Gastrocnemius medialis (tissue), 4 donors: ENCODE data around the gene NIPSNAP3A. TPM values are rescaled to one million over a fixed set of nuclear protein-coding genes. Genes with fewer than 3 reads are reported as not detected.

Experiments
- ATAC-seq, 2 donors: fragments of 150-250 bp; one replicate each; pipeline ENCODE4 v1.9.1; 2016
- DNase-seq, 2 donors: peaks; one replicate each; pipeline ENCODE4 v3.0.0-alpha.2; 2019
- H3K27ac ChIP-seq, 4 donors: fragments of 200-600 bp; sonication (generic); 1 replicate in 1 of 4; 2 replicates in 3 of 4; pipeline ENCODE4 v1.5.1; 2016 to 2018; ENCODE audit warnings: mild to moderate bottlenecking in 2 of 4, moderate library complexity in 1 of 4
- H3K27me3 ChIP-seq, 3 donors: fragments of 200-600 bp; sonication (generic) in 2 of 3; 1 replicate in 1 of 3; 2 replicates in 2 of 3; pipeline versions ENCODE4 v1.5.1 to v1.6.0; 2016 to 2019; ENCODE audit warnings: mild to moderate bottlenecking in 1 of 3, moderate library complexity in 1 of 3
- H3K36me3 ChIP-seq, 2 donors: fragments of 200-600 bp; sonication (generic) in 1 of 2; one replicate each; pipeline ENCODE4 v1.5.1; 2017 to 2018
- H3K4me1 ChIP-seq, 2 donors: fragments of 200-600 bp; sonication (generic) in 1 of 2; one replicate each; pipeline ENCODE4 v1.5.1; 2016 to 2017; ENCODE audit warnings: mild to moderate bottlenecking in 2 of 2
- H3K4me3 ChIP-seq, 4 donors: fragments of 200-600 bp; sonication (generic) in 3 of 4; 1 replicate in 1 of 4; 2 replicates in 3 of 4; pipeline ENCODE4 v1.5.1; 2016 to 2019; ENCODE audit warnings: mild to moderate bottlenecking in 2 of 4
- H3K9me3 ChIP-seq, 3 donors: fragments of 200-600 bp; sonication (generic) in 2 of 3; 1 replicate in 1 of 3; 2 replicates in 2 of 3; pipeline ENCODE4 v1.5.1; 2016 to 2019
- CTCF ChIP-seq, 5 experiments: fragments of 450-650 bp in 3 of 5; fragments of 200-600 bp in 2 of 5; sonication (generic) in 2 of 5; IDR thresholded peaks in 4 of 5; conservative IDR thresholded peaks in 1 of 5; 1 replicate in 4 of 5; 2 replicates in 1 of 5; pipeline ENCODE4 v1.5.1; 2016 to 2019; ENCODE audit warnings: antibody characterized with exemption in 5 of 5, mild to moderate bottlenecking in 3 of 5, moderate library complexity in 3 of 5
- POLR2A ChIP-seq, 2 donors: fragments of 450-650 bp; IDR thresholded peaks; one replicate each; pipeline ENCODE4 v1.6.1; 2017; ENCODE audit warnings: antibody characterized with exemption in 2 of 2, mild to moderate bottlenecking in 2 of 2, moderate library complexity in 2 of 2
- in situ Hi-C, 4 donors: fragments of 200-750 bp; cut with MboI; loops; one replicate each; pipeline versions ENCODE4 v1.15.0 to v1.8.0; 2017; ENCODE audit warnings: low sequenced_read_pairs in 4 of 4
- intact Hi-C: fragments of 100-400 bp; cut with DNase I; formaldehyde crosslinking; loops from one replicate; pipeline ENCODE4 v1.15.1; 2023; ENCODE audit warnings: low total_unique reads
- total RNA-seq, 4 donors: library from RNA; depleted of rRNA; stranded (reverse); fragments of >200 nt; gene quantifications; one replicate each; pipeline versions ENCODE4 v1.1.0 to v1.2.3, GENCODE V29; 2016

NIPSNAP3A gene
- total RNA-seq, 4 donors from 2014 or later: 5.9 to 17.2 (median 6.9) TPM

DNA sequence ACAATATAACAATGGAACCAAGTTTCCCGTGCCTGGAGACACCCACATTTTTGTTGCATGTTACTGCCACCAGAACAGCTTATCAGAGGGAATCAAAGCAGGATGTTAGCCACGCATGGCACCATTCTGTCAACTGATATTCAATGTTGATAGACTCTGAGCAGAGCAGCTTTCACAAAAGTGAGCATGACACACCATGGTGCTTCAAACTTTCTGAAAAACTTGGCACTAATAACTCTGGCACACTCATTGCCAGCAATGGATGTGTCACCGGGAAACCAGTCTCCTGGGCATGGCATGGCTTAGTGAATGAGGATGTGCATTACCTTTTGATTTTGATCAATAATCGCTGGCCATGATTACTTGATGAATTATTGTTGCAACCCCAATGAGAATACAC, 36.1 kb downstream of the NIPSNAP3A start:
- in situ Hi-C loops (loop anchor here in 2 of 4 donors (25.0 kb wide), 1 partner anchor 629 kb away; no protein-coding TSS in a partner anchor), intact Hi-C loops (no loop called here)
- no peak overlapping the region for H3K4me3 ChIP-seq
- H3K27me3 ChIP-seq: no peaks in the 10 kb centered on the region
- no peak for TF ChIP-seq POLR2A (IDR thresholded peaks at IDR 0.05)
- TF ChIP-seq CTCF (IDR thresholded peaks at IDR 0.05 in 4 of 5, conservative IDR thresholded peaks at IDR 0.05 in 1 of 5): no peak
- peak overlapping the region in 1 of 4 donors; percentile 8 for H3K27ac ChIP-seq
- no peak for DNase-seq
- no peaks in the 10 kb centered on the region for H3K9me3 ChIP-seq
- H3K36me3 ChIP-seq: peaks cover 0 to 58% of the 10 kb centered on the region in 2 donors
- ATAC-seq: peak in 1 of 2 donors; percentile 19
- H3K4me1 ChIP-seq: peaks cover 0 to 3% of the 10 kb centered on the region in 2 donors

GRCh38 chr9:104784098-104784497, 36.6 kb downstream of the NIPSNAP3A start:
- in situ Hi-C loops: loop anchor here in 2 of 4 donors (25.0 kb wide), 1 partner anchor 628 kb away; no protein-coding TSS in a partner anchor
- no peaks in the 10 kb centered on the region for H3K9me3 ChIP-seq
- H3K4me1 ChIP-seq: peaks cover 0 to 3% of the 10 kb centered on the region in 2 donors

DNA sequence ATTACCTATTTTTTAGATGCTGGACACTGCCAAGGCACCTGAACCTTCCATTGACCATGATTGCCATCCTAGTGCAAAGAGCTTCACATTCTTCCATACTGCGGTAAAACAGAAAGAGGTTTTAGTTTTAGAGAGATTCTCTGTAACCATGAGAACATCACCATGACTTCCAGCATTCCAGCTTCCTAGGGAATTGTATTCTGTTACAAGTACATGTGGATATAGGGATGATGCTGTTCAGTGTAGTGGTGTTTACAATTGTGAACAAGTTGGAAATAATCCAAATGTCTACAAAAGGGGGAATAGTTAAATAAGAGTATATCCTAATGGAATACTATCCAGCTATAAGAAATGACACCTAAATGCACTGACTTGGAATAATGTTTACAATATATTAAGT, 38.8 kb downstream of the NIPSNAP3A start:
- DNase-seq (no peak), ATAC-seq (no peak)
- Histone ChIP-seq H3K4me3 (no peak overlapping the region), H3K27ac (no peak overlapping the region), H3K4me1 (no peaks in the 10 kb centered on the region), H3K9me3 (no peaks in the 10 kb centered on the region), H3K27me3 (no peaks in the 10 kb centered on the region), H3K36me3 (peaks cover 9 to 85% of the 10 kb centered on the region in 2 donors)
- TF ChIP-seq CTCF (IDR thresholded peaks at IDR 0.05 in 4 of 5, conservative IDR thresholded peaks at IDR 0.05 in 1 of 5): no peak
- no peak for TF ChIP-seq POLR2A (IDR thresholded peaks at IDR 0.05)
- intact Hi-C loops: no loop called here
- in situ Hi-C loops: loop anchor here in 2 of 4 donors (25.0 kb wide), 1 partner anchor 626 kb away; no protein-coding TSS in a partner anchor

More at GRCh38 chr9:104784098-104784497, 36.6 kb downstream of the NIPSNAP3A start:
- TF ChIP-seq POLR2A (IDR thresholded peaks at IDR 0.05) (no peak), CTCF (IDR thresholded peaks at IDR 0.05 in 4 of 5, conservative IDR thresholded peaks at IDR 0.05 in 1 of 5) (no peak)
- H3K27me3 ChIP-seq: no peaks in the 10 kb centered on the region
- intact Hi-C loops: no loop called here
- H3K36me3 ChIP-seq: peaks cover 0 to 63% of the 10 kb centered on the region in 2 donors
- no peak overlapping the region for H3K27ac ChIP-seq
- no peak for DNase-seq
- H3K4me3 ChIP-seq: no peak overlapping the region
- no peak for ATAC-seq

- H3K27me3 ChIP-seq: no peaks in the 10 kb centered on the region
- in situ Hi-C loops: loop anchor here in 2 of 4 donors (25.0 kb wide), 1 partner anchor 625 kb away; no protein-coding TSS in a partner anchor
- DNase-seq (no peak), ATAC-seq (no peak)
- H3K27ac ChIP-seq: no peak overlapping the region
- H3K9me3 ChIP-seq: no peaks in the 10 kb centered on the region
- H3K36me3 ChIP-seq: peaks cover 9 to 96% of the 10 kb centered on the region in 2 donors
- intact Hi-C loops: no loop called here
- no peaks in the 10 kb centered on the region for H3K4me1 ChIP-seq
- TF ChIP-seq POLR2A (IDR thresholded peaks at IDR 0.05) (no peak), CTCF (IDR thresholded peaks at IDR 0.05 in 4 of 5, conservative IDR thresholded peaks at IDR 0.05 in 1 of 5) (no peak)
- H3K4me3 ChIP-seq: no peak overlapping the region
These were observed 40.0 kb downstream of the NIPSNAP3A start for GRCh38 chr9:104787306-104788015.
